Right ventricle myocardium inferior (tissue), 1 donor: Measurements from ENCODE around the gene DAAM1. TPM values are rescaled to one million over a fixed set of nuclear protein-coding genes. Genes with fewer than 3 reads are reported as not detected.
A peak's percentile ranks its signal among the peaks of the same experiment; 100 is the strongest.

Source experiments
- ATAC-seq: fragments of 200-7000 bp; cut with Tn5 transposase; one replicate; pipeline ENCODE4 v1.9.1; 2020; ENCODE audit warnings: mild to moderate bottlenecking, moderate library complexity
- DNase-seq: peaks from one replicate; pipeline ENCODE4 v3.0.0; 2021; ENCODE audit errors: missing footprints
- intact Hi-C: fragments of 100-400 bp; cut with DNase I; formaldehyde crosslinking; loops from one replicate; pipeline ENCODE4 v1.11.0; 2022
- total RNA-seq: library from RNA; stranded (reverse); fragmentation: NEBNext Ultra II Directional; extraction: Animal tissue kit (Norgen Biotek cat#: 25700); gene quantifications from one replicate; pipeline ENCODE4 v1.2.1, GENCODE V29; 2021
- donor health status: DM: no; HTN: yes; CAD: no; lungs with severe emphysema.

The DAAM1 gene
- total RNA-seq, 1 donor from 2014 or later = 120 TPM

DNA sequence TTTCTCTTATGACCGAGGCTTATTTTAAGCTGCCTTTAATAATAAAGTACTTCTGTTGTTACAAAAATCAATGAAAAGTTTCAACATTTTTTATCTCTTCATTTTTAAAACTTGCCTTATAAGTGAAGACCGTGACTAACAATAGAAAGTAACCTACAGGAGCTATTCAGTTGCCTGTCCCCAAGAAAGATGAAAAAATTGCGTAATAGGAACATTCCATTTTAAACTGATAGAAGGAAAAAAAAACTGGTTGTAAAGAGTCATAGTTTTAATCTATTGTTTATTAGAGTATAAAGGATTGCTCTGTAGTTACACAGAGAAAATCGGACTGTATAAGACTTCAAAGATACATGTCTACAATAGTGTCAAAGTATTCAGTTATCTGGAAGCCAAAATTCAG lies 83.3 kb downstream of the DAAM1 start:
- intact Hi-C loops = no loop called here
- ATAC-seq (no peak), DNase-seq (no peak)

DNA sequence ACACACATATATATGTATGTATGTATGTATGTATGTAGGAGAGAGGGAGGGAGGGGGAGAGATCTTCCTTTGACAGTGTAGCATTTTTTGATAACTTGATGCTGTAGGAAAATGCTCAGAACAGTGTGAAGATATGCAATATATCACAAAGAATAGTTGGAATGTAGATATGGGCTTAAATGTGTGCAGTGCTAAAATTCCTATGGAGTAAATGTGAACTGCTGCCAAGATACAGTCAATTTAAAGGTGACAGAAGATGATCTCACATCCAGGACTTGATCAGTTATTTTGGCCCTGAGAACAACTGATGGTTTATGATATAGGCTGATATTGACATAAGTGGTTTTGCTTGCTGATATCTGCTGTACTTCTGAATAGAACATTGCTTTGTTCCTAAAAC lies 84.2 kb downstream of the DAAM1 start:
- intact Hi-C loops = no loop called here
- DNase-seq (no peak), ATAC-seq (no peak)

DNA sequence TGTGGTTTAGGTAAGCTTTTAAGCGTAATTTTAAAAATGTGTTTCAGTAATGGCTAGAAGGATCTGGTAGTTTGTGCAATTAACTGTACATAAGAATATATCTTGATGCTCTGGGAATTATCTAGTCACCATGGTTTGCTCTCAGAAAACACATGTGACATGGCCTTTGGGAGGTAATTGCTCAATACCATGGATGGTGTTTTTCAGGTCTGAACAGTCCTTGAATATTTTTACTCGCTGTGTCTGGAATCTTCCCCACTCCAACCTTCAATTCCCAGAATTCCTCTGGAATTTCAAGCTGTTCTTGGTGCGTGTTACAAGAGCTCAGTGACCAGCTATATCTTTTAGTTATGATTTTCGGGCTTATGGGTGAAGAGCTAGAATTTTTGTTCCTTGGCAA lies 85.3 kb downstream of the DAAM1 start:
- DNase-seq (no peak), ATAC-seq (peak; percentile 43)
- intact Hi-C loops = no loop called here

DNA sequence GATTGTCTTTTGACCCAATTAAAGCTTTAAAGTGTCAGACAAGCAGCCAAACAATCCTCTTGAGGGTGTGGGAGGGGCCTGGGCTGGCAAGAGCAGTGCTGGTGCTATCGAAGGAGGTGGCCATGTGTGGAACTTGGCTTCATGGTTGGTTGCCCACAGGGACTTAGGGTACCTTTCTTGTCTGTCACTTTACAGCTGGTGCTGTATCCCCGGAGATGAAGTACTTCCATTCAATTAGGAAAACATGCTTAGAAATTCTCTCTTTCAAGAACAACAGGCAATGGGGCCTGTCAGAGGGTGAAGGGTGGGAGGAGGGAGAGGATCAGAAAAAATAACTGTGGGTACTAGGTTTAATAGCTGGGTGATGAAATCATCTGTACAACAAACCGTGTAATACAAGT lies 86.5 kb downstream of the DAAM1 start:
- intact Hi-C loops = no loop called here
- ATAC-seq (peak; percentile 77), DNase-seq (peak; percentile 70)

DNA sequence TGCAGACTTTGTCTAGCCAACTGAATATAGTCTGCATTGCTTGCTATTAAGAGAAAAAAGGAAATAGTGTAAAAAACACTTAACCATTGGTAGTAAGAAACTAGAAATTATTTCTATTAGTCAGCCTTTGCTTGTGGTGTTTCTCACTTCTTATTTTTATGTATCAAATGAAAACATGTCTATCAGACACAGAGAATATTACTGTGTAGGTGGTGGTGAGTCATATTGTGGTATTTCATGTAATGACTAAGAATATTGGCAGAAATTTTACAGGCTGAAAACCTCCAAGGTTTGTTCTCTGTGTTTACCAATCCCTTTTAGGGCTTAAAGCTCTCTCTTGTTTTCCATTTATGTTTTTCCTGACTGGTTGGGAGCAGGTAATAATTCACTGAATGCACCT lies 87.2 kb downstream of the DAAM1 start:
- peak; percentile 44 for ATAC-seq
- no peak for DNase-seq
- intact Hi-C loops = no loop called here

DNA sequence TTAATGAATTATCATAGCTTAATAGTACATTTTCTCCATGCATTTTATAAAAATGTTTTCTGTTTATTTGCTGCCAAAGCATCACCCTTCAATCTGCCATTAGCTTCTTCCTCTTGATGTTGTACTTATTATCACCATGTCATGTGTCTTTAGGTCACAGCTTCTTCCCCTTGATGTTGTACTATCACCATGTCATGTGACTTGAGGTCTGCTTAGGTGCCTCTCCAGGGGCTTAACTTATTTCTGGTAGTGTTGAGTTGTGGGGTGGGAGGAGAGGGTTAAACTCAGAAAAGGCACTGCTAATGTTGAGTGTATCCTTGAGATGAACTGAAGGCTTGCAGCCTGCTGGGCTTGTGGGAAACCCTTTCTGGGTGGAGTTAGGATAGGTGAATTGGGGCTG lies 87.8 kb downstream of the DAAM1 start:
- no peak for DNase-seq
- intact Hi-C loops = no loop called here
- no peak for ATAC-seq

DNA sequence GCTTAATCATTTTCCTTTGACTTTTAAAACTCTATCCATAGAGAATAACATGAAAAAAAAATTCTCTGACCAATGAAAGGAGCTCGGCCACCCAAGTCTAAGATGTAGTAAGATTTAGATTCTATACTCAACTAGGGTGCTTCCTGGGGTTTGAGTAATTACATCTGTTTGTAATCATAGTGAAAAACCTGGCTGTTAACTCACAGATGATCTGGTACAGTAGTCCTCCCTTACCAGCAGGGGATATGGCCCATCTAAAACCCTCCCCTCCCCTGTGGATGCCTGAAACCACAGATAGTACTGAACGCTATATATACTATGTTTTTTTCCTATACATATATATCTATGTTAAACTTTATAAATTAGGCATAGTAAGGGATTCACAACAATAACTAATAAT lies 89.2 kb downstream of the DAAM1 start:
- DNase-seq = no peak
- ATAC-seq = no peak
- intact Hi-C loops = no loop called here

DNA sequence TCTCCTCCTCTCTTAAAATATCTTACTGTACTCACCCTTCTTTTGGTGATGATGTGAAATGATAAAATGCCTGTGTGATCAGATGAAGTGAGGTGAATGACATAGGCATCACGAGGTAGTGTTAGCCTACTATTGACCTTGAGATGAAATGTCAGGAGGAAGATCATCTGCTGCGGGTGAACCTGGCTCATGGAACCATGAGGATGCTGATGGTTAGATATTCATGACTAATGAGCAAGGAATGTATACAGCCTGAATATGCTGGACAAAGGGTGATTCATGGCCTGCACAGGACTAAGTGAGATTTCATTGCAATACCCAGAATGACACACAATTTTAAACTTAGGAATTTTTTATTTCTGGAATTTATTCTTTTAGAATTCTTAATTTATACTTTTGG lies 89.6 kb downstream of the DAAM1 start:
- DNase-seq (no peak), ATAC-seq (no peak)
- intact Hi-C loops = no loop called here

DNA sequence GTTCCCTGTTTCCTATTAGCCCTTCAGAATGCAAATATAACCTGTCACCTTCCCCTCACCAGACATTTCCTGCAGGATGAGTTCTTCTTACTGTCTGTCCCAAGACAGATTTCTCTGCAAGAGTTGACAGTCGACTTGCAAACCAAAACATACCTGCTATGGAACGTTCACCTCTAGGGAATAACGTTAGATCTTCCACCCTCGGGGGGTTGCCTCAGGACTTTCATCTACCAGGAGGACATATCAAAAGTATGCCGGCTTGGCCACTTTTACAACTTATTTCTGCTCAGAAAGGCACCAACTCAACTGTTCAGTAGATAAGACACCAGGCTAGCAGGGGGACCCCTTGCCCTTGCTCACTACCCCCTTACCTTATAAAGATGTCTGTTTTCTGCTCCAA lies 92.5 kb downstream of the DAAM1 start:
- intact Hi-C loops = no loop called here
- no peak for DNase-seq
- no peak for ATAC-seq

DNA sequence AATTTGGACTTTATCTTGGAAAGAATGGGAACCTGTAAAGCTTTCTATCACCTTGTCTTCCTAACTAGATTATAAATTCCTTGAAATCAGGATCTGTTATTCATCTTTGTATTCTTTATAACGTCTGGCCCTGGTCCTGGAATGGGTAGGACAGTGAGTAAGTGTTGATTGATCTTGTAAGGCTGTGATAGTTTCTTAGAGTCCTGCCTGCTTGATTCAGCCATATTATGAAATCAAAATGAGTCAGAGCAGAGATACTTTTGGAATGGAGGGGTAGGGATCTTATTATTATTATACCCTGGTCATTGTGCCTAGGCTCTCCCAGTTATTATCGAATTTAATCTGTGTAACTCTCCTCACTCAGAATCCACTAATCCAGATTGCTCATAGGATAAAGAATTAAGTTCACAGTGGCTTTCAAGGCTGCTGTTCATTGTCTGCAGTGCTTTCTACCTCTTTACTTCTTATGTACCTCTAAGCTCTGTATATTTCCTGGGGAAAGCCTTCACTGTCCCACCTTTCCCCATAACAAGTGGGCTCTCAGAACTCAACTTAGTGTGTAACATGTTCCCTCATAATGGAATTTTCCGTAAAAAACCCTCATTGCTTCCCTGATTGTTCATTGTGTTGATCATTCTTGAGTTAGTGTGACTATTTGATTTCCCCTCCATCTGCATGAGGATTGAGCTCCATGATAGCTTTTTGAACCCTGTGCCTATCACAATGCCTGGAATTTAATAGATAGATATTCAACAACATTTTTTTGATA lies 93.3 kb downstream of the DAAM1 start:
- intact Hi-C loops = no loop called here
- no peak for DNase-seq
- ATAC-seq = peak; percentile 78

DNA sequence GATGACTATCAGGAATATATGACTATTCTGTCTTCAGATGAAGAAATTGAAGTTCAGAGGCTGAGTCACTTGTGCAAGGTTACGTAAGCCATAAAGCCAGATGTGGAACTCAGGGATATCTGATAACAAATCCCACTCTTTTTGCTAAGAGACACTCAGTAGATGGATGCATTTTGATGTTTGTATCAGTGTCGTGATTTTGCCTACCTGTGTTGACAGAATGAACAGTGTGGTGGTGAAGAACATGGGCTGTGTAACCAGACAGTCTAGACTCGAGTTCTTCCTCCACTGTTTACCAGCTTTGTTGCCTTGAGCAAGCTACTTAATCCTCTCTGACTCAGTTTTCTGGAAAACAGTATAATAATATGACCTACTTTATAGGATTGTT lies 93.9 kb downstream of the DAAM1 start:
- no peak for ATAC-seq
- intact Hi-C loops = no loop called here

DNA sequence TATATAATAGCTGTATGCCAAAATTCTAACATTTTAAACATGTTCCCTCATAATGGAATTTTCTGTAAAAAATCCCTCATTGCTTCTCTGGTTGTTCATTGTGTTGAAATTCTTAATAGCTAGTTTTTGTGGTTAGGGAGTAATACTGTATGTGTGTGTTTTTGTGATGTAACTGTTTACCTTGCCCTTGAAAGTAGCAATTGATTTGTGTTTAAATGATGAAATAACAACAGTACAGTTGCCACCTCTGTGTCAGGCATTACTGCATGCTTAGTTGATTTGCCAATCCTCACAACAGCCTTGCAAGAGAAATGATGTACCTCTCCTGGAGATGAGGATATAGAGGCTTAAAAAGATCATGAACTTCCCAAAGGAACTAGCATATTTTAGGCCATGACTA lies 94.9 kb downstream of the DAAM1 start:
- DNase-seq = no peak
- intact Hi-C loops = no loop called here
- no peak for ATAC-seq

More for the DNA sequence above, 93.9 kb downstream of the DAAM1 start:
- no peak for DNase-seq

DNA sequence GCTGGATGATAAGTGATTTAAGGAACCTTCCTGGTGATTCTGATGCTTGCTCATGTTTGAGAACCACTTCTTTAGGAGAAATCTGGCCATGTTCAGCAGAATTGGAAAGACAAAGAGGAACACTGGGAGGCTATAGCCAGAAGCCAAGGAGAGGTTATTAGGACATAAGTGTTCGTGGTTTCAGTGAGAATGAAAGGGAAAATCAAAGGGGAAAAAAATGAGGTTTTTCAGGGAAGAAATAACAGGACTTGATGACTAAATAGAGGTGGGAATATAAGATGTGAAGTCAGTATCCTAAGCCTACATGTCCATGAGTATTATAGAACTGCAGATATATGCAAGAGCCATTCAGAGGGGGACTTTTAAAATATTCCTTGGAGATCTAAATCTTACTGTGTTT lies 95.6 kb downstream of the DAAM1 start:
- intact Hi-C loops = no loop called here
- ATAC-seq = no peak
- no peak for DNase-seq

DNA sequence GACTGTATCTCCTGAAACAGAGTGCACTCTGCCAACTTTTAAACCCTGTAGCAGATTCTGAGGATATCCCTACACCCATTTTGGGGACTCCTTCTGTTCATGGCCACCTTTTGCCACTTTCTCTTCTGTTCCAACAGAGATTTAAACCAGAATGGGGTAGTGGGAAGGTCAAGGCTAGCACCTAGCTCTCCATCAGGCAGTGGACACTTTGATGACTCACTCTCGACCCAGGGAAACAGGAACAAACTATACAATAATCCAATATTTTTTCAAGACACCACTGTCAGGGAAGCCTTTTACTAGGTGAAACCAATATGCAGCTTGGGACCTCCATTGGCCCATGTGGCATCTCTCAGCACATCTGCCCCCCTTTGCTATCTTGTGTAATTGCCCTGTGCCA lies 103.6 kb downstream of the DAAM1 start:
- DNase-seq = no peak
- intact Hi-C loops = no loop called here

DNA sequence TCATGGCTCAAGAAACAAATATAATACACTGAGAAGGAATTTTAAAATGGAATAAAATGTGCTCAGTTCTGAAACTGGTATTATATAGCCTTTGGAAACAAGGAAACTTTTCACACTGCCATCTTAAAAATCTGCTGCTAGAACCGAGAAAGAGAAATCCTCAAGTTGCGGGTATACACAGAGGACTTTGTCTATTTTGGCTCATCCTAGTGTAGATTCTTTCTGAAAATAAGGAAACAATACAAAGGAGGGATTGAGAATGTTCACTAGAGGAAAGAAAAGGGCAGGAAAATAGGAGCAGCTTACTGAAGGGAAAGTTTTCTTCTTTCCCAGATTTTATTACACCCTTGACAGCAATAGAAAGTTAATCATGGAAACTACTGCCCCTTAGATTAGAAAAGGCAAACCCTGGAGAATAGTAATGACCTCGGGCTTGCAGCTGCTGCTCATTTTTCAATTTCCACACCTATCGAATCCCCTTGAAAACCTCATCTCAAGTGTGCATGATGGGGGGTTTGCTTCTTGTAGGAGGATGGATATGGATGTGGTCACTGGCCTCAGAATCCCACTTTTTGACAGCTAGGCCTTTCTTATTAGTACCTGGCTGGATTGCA lies 104.6 kb downstream of the DAAM1 start:
- DNase-seq = no peak
- ATAC-seq = no peak
- intact Hi-C loops = no loop called here

More for the DNA sequence above, 103.6 kb downstream of the DAAM1 start:
- ATAC-seq = no peak

DNA sequence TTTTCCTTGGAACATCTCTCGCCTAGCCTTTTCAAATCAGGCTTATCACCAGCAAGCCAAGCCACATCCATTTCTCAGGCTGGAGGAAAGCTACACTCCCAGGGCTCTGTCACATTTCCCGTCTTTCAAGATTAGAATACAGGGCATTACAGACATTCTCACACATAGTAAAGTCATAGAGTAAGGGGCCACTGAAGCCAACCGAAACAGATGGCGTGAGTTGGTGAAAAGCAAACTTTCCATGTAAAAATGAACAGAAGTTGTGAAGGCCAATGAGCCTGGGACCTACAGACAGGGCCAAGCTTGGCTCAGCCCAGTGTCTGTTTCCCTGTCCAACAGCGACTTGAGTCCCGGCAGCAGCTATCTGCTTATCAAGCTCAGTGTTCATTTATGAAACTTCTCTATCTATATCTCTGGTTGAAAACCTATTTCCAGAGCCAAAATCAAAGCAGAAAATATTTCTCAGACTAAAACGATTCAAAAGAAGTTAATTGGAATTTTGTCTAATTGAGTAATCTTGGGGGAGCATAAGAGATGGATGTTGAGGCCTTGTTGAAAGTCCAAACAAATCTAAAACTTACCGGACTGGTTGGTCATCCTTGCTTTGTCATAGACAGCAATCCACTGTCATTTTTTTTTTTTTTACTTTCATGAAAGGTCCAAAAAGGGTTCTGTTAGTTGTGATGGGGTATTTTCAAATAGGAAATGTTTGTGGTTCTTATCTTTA lies 105.6 kb downstream of the DAAM1 start:
- ATAC-seq (peak; percentile 87), DNase-seq (peak; percentile 68)
- intact Hi-C loops = no loop called here

DNA sequence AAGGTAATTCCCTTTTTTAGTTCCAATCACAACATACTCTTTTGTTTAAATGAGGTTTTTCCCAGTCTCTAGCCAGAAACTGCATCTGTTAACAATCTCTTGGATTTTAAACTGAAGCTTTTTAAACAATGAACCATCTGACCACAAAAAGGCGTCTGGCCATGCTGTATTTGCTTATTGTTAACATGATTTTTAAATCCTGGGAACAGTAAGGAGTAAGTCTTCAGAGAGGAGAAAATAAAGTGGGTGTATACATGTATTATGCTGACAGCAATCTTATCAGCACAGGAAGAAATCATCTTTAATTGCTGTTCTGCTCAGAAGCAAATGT lies 106.2 kb downstream of the DAAM1 start:
- ATAC-seq = no peak

DNA sequence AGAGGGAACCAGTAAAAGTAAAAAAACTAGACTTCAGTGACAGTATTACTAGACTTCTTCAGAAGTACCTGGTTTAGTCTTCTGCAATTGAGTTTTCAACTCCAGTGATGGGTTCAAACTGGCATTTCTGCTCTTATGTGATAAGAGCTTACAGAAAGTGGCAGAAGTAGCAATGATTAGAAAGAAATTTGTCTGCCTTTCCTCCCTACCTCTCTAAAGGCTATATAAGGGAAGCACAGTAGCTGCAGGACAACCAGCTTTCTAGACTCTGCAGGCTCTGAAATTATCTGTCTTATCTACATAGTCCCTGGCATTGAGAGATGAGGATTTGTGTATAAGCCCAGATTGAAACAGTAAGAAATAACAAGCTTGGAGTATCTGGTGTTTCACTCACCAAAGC lies 107.5 kb downstream of the DAAM1 start:
- ATAC-seq (no peak), DNase-seq (no peak)
- intact Hi-C loops = no loop called here

More for the DNA sequence above, 106.2 kb downstream of the DAAM1 start:
- intact Hi-C loops = no loop called here
- DNase-seq = no peak

DNA sequence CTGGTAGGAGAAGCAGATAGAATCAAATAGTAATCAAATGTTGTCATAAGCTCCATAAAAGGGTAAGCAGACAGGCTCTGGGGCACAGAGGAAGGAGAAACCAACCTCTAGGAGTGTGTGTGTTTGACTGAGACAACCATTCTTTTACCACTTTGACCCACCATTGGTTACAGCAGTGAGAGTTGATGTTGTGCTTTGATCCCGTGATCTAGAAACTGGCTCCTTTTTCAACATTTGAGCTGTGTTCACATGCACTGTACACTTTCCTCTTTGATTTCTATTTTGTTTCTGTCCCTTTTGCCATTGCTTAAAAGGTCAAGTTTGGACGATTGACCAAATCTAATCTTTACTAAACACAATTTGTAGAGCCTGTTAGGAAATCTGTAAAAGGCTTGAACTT lies 108.0 kb downstream of the DAAM1 start:
- intact Hi-C loops = no loop called here
- ATAC-seq = no peak

DNA sequence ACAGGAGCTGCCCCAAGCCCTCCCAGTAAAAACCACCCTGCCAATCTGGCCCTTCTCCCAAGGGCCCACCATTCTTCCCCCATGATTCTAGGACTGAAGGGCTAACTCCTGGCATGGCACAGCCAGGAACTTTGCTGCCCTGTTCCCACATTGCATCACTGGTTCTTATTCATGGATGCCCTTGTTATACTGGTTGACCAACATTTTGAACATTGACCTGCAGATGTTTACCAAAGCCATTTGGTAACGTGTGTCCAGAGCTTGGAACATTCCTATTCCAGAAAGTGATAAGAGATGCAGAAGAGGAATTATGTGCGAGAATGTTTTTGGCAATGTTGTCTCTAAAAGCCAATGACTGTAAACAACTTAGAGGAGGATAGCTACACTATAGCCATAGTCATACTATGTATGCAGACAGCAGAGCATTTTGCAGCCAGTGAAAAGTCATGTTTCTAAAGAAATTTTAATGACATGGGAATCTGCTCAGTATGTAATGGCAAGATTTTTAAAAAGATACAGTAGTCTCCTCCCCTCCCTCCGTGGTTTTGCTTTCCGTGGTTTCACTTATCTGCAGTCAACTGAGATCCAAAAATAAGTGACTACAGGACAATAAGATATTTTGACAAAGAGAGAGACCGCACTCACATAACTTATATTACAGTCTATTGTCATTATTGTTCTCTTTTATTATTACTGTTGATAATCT lies 108.8 kb downstream of the DAAM1 start:
- ATAC-seq = no peak
- intact Hi-C loops = no loop called here
- no peak for DNase-seq

More for the DNA sequence above, 108.0 kb downstream of the DAAM1 start:
- no peak for DNase-seq
